ENCODE data around the gene PRKN.

The PRKN gene

DNA sequence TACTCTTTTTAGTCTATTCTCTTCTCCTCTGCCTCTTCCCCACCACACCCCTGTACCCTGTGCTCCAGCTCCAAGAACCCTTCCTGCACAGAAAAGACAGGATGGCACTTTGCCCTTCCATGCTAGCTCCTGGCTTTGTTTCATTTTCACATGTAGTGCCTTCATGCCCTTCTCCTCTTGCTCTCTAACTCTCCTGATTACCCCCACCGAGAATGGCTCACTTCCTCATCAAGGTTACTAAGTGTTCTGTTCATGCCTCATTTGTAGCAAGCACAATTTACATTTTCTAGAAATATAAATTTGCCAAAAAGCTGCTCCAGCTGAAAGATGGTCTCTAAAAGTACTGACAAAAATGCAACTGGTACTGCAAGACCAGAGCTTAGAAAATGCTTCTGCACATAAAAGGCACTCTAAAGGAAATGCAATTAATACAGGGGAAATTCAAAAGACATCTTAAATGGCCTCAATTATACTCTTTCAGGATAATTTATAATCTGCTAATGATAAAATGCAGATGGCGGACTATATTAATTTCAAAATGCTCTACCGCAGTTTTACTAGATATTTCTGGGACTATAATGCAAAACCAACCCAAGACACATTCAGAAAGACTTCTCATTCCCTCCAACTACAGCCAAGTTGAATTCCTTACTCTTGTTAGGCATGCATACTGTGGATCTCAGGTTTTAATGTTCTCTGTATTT, 570.2 kb downstream of the PRKN start:
- DNase-seq = no peak

DNA sequence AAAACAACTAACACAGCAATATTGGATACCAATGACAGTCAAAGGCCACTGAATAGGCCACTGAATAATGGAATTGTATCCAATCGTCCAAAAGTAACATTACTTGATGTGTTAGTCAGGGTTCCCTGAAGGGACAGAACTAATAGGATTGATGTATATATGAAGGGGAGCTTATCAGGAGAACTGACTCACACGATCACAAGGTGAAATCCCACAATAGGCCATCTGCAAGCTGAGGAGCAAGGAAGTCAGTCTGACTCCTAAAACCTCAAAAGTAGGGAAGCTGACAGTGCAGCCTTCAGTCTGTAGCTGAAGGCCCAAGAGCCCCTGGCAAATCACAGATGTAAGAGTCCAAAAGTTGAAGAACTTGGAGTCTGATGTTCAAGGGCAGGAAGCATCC, 571.4 kb downstream of the PRKN start:
- no peak for DNase-seq

DNA sequence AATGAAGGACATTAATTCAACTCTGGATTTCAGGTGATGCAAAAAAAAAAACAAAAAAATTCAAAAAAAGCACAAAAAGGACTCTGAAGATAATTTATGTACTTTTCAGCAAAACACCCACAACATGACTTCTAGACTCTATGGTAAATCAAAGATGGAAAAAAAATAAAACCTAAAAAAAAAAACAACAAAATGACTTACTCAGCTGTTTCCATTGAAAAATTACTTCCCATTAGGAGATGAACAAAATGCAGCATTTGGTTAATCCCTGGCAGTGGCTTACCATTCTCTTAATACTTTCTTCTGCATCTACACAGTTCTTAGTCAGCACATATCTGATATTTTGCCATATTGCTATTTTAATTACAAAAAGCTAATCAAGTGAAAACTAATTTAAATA, 572.6 kb downstream of the PRKN start:
- no peak for DNase-seq

DNA sequence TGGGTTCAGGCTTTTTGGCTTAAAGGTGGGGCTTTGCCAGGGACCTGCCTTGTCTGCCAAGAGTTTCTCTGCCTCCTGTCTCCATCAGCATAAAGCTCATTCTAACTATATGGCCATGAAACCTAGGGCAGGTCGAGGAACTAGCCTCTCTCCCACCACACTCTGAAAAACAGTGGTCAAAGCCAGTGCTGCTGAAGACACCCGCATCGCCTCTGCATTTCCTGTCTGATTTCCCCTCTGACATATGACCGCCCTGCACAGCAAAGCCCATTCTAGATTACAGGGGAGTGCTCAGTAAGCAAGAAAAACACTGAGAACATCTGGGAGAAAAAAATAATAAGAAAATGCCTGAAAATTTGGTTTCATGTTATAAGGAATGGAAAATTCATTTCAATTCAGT, 573.6 kb downstream of the PRKN start:
- DNase-seq = no peak

DNA sequence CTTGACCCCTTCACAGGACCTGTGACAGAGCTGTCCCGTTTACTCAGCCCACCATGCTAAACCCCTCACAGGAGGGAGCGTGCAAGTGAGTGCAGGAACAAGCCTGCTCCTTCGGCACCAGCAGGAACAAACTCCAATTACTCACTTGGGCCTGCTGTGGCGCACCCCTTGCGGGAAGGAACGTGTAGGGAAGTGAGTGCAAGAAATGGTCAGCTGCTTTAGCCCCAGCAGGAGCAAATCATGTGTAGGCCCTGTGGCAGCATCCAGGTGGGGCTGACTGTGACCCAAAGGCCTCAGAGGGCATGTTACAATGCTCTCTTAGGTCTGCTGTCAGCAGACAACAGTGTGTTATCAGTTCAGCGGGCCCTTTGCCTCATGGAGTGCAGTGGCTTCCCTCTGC, 574.4 kb downstream of the PRKN start:
- DNase-seq = no peak

DNA sequence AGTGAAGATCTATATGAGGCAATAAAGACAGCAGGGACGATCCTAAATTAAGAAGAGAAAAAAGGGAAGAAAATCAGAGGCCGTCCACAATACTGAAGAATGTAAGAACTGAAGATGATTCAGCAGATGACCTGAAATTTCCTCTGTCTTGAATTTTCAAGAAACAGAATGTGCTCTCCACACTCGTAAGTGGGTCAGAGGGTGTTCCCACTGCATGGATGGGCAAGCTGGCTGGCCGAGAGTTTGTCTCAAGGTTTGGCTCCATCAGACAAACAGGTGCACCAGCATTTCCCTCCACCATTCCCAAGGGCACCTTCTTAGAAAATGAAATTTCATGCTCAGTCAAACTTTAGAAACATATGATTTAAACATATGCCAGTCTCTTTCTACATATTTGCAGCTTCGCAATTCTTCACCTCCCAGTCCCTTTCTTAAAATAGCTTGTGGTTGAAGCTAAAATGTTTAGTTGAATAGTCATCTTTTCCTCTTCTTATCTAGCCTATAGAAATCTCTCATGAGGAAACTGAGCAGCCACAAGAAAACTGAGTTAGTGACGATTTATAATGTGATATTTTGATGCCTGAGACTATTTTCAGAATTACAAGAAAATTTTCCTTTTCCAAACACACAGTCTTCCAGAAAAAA, 576.4 kb downstream of the PRKN start:
- no peak for DNase-seq

DNA sequence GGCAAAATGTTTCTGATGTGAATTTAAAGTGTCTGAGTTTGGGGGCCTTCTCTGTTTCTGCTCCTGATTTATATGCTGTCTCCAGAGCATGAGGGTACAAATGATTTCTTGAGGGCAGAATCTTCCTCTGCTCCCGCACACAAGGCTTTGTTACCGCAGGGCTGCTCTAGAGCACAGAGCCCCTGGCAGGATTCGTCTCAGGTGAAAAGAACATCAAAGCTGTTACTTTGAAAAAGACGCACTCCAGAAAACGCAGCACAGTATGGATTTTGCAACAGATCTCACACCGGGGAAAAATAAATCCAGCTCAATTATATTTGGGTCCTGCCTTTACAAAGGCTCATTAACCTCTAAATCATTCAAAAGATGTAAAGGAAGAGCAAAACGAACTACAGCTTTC, 577.3 kb downstream of the PRKN start:
- no peak for DNase-seq

DNA sequence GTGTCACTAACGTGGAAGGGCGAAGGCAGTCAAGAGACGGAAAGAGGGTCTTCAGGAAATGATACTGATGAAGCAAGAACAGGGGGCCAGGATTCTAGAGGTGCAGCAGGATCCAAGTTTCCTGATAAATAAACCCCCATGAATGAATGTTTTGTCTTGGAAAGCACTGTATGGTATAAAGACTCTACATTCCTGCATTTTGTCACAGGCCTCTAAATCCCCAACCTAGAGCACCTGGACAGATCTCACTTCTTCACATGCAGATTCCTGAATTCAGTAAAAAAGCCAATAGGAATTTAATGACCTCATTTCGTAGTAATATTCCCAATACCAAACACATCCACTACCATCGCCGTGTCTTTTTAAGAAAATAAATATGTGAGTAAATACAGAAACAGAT, 577.8 kb downstream of the PRKN start:
- no peak for DNase-seq

DNA sequence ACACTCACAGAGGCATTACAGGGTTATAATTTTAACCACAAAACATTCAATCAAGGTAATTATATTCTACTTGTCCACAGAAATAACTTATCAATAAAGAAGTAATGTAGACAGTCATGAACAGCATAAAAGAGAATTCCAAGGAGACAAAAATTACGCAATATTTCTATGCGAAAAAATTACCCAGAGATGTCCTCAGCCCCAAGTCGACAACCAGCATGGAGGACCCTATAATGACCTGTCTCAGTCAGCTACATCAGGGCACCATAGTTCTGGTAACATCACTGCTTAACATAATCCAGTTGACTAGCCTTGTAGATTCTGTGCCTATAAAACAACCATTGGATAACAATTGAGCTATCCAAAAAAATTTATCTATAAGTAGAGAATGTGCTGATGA, 579.8 kb downstream of the PRKN start:
- no peak for DNase-seq

DNA sequence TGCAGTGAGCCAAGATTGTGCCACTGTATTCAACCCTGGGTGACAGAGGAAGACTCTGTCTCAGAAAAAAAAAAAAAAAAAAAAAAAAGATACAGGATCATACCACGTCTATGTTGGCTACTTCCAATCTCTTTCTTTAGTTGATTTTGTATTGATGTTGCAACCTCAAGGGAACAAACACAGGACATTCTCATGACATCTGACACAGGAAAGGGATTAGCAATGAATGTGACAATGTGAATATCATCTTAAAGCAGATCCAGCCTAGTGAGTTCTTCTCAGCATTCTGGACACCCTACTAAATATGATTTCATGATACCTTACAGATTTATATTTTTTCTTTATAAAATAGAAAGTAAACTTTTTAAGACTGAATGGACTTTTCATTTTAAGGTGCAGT, 580.3 kb downstream of the PRKN start:
- no peak for DNase-seq

DNA sequence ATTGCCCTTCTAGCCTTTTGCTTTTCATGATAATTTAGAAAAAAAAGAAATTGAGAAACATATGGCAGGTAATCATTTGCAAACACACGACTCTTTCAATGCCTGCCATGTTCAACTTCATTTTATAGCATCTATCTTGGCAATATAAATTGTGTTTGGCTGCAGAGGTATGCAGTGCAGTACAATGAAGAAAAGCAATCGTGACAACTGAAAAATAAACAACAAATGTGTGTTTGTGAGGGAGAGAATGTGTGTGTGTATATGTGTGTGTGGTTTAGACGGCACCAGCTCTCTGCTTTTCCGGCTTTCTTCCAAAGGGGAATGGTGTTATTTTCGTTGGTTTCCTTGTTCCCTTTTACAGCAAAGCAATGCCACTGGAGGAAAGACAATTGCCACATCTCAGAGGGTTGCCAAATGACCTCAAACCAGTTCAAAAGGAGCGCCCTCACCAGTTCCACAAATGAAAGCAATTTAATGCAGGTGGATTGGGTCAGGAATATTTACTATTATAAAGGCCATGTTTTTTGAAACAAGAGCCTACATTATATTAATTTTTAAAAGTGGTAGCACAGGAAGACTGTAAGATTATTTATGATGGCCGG, 587.2 kb downstream of the PRKN start:
- DNase-seq = no peak

DNA sequence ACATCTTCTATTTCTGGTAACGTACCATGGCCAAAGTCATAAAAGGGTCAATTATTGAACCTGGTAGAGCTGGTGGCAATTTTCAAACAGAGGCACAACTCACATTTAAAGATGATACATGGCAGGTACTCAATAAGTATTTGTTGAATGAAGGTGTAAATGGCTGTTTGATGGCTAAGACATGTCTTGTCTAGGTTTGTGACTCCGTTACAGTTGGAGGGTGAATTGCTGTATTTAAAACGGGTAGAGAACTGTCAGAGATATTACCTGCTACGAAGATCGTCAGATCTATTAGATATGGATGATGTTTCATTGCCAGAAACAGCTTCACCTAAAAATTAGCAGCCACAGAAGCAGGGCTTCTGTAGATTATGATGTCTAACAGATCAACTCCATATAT, 601.9 kb downstream of the PRKN start:
- DNase-seq = no peak

DNA sequence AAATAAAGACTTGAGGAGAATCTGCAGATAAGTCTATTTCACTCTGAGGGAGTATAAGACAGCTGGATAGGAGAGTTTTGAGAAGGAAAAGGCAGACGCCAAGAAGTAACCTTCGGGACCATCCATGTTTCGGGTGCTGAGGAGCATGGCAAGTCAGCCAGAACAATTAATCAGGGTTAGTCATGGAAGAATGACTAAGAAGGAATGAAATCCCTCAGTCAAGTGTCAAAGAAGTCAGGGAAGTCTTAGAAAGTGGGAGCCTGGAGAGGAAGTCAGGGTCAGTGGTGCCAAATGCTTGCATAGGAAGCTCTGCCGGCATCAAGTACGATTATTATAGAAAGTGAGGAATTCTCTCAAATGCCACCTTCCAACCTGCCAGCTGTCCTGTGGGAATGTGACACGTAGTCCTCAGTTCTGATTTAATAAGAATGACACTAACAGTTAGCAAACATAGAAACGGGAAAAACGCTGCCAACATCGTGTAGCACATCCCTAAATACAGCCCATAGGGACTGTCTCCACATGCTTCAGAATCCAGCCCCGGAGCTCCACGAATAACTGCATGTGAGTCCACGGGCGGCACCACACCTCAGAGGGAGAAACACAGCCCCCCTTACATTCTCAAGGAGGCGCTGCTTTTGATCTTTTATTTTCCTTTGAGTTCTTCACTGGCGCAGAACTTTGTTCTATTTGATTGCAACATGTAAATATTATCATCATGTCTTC, 602.7 kb downstream of the PRKN start:
- no peak for DNase-seq

DNA sequence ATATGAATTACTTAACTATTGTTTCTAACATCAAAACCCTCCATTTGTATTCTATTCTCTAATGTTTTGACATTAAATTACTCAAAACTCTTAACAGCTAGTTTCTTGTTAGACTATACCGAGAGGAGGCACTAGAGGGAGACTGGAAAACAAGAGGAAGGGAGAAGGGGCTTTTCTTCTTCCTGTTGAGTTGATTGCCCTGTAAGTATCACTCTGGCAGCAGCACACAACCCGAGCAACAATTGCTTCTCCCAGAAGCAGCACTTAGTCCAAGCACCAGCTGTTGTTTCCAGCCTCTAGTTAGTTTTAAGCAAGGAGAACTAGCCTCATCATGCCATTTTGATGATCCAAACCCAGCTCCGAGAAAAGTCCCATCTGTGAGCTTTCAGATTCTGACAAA, 603.8 kb downstream of the PRKN start:
- no peak for DNase-seq

DNA sequence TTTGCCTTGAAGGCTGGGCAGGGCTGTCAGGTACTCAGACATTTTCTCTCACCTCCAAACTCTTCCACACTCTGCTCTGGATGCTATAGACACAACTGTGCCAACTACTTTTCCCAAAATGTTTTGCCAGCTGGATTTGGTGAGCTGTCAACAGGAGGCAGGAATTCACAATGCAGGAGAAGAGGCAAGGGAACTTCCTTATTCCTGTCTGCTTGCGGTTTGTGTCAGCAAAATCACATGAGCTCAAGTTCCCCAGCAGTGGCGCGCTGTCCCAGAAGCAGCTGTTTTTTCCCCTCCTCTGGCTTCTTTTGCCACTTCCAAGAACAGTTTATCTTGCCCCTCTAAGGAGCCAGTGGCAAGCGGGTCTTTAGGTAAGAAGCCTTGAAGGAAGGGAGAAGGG, 608.2 kb downstream of the PRKN start:
- DNase-seq = no peak

DNA sequence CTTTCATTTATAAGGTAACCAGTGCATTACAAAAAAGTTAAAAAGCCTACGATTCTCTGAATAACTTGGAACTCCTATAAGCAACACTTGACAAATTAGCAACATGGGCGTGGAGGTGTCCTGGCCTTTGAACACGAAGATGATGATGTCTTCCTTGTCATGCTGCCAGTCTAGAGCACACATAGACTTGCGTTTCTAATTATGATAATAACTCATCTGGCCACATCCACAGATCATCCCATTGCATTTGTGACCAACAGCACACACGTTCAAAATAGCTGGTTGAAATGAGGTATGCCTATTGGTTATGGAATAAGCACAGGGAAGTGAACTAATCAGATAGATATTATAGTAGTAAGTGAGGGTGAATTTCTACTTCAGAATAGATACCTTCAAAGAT, 608.9 kb downstream of the PRKN start:
- DNase-seq = no peak

DNA sequence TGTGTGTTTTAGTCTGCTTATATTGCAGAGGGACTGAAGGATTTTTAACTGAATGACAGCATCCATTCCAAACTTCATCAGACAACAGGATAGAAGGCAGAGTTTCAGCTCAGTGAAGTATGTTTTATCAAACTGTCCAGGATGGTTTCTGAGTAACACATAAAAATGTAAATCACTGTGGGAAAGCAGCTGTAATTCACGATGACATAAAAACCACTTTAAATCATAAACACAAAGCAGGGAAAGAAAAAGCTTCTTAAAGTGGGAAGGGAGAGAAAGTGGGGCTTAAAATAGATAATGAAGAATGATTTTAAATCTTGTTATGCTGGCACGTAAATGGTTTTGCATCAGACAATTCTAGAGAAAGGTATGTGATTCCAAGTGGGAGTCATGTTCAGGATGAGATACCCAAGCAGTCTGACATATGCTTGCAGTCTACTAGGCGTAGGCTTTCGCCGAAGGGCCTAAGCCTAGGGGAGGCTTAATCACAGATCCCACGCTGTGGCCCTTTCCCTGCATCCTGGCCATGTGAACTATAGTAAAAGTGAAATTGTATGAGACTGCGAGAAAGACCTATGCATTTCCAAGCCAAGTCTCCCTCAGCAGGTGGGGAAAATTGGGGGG, 610.6 kb downstream of the PRKN start:
- DNase-seq = no peak

DNA sequence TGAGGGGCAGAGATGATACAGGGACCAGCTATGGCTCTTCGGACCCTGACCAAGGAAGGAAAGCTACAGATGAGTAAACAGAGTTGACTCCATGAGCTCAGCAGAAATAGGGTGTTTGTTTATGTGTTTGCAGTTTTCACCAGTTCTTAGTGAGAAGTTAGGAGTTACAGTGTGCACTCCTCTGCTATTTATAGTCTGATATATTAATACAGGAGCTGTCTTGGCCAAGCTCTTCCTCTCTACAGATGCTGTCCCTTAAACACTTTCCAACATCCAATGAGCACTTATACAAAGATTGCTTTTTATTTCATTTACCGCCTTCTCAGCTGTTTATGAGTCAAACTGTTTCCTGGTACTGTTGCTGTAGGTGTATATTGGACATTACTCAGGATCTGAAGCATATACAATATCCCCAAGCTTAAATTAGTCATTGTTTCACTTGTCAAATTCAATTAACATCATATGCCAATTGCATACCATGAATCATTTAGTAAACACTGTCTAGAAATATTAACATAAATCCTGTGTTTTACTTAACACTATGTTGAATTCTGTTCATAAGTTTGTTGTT, 618.0 kb downstream of the PRKN start:
- no peak for DNase-seq

DNA sequence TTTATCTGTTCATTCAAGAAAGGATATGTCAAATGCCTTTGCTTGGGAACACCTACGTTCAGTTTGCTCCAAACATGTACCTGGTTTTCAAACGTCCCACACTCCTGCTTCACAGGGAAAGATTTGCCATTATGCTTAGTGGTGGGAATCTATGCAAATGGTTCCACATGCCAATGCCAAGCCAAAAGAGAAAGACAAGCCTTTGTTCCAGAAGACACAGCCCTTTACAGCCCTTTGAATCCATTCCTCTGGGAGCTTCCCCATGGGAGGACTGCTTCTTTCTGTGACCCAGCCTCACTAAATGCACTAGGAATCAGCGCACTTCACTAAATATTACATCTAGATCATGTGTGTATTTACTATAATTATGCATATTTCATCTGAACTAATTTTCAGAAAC, 619.5 kb downstream of the PRKN start:
- DNase-seq = no peak

DNA sequence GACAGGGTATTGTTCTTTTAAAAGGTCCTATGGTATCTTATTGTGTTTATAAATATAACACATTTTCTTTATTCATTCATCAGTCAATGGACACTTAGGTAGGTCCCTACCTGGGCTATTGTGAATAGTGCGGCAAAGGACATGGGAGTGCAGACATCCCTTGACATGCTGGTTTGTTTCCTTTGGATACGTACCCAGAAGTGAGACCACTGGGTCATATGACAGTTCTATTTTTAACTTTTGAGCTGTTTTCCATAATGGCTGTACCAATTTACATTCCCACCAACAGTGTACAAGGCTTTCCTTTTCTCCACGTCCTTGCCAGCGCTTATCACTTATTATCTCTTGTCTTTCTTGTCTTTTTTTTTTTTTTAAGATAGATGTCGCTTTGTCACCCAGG, 627.5 kb downstream of the PRKN start:
- no peak for DNase-seq

DNA sequence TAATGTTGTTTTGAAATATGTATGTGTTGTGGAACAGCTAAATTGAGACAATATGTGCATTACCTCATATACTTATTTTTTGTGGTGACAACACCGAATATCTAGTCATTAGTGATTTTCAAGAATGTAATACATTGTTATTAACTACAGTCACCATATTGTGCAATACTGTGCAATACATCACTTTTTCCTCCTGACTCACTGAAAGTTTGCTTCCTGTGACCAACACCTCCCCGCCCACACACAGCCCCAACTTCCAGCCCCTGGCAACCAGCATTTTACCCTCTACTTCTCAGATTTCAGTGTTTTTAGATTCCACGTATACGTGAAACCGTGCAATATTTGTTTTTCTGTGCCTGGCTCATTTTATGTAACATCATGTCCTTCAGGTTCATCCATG, 627.9 kb downstream of the PRKN start:
- no peak for DNase-seq

DNA sequence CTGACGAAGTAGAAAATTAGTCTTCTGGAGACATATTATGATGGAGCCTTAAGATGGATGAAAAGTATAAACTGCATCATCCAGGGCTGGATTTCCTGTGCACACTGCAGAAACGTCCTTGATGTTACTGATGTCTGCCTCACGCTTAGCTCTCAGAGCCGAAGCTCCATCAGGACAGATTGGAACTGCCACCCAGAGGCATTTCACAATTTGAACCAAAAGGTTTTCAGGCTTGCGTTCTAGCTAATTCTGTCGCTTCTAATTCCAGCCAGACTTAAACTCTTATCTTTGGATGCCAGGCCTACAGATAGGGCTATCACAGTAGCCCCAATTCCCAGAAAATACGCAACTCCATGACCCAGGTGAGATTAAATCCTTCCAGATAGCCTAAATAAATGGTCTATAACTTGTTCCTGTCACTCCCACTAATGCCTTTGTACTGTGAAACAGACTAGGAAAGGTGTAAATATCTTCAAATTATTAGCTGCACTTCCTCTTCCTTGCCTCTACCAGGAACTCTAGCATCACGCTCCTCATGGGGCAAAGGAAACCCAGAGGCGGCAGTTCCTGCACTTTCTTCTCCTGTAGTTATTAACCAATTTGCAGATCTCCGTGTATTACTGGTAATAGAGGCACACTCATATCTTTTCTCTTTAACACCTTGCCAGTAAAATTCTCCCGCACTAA, 634.6 kb downstream of the PRKN start:
- DNase-seq = no peak

DNA sequence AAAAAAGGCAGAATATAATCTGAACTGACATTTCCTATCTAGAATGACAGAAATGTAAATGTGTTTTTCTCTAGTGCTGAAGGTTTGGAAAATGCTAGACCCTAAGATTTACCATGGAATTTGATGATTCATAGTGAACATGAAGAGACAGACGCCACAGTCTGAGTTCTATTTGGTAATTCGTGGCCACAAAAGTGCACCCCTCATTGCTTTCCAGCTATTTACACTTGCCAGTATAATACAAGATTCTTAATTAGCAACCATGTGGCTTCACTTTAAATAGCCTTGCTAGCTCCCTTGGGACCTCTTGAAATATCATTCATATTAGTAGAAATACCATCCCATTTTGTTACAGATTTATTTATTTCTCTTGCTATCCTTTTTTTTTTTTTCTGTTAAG, 636.8 kb downstream of the PRKN start:
- DNase-seq = no peak

All from CD4-positive, alpha-beta T cell treated with Interleukin-17A for 4 hours (primary cell).